ENCODE measurements around the gene ARHGAP42. TPM values are rescaled to one million over a fixed set of nuclear protein-coding genes. Genes with fewer than 3 reads are reported as not detected.
A peak's percentile ranks its signal among the peaks of the same experiment; 100 is the strongest.

ARHGAP42 gene
- total and polyA plus RNA-seq, 2 of the 13 experiments (the other 11 are each of a cell fraction or from before 2014, with no cell fraction given): 2.5 to 4.3 TPM

DNA sequence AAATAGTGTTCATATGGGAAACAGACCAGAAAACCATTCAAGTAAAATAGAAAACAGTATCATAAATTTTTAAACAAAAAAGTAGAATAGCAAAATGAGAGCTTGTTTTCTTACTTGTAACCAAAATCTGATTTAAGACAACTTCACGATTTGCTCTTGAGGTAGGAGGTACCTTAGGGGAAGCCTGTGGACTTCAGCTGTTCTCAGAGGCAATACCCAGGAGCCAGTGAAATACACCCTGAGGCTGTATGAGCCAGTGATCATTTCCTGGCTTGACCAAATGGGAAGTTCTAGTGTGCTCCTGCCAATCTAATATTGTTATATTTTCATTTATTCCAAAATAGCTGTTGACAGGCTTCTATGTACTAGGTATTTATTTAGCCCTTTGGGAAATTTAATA is 104.8 kb downstream of the ARHGAP42 start:
- Histone ChIP-seq H2AFZ (ENCODE audit: low read length) (no peak overlapping the region), H3K4me2 (ENCODE audit: low read depth, low read length) (no peak overlapping the region), H4K20me1 (ENCODE audit: insufficient read depth, low read length) (no peaks in the 10 kb centered on the region), H3K79me2 (ENCODE audit: insufficient read depth, low read length) (no peaks in the 10 kb centered on the region), H3K4me1 (ENCODE audit: insufficient read depth, low read length) (no peaks in the 10 kb centered on the region), H3K9ac (ENCODE audit: insufficient read depth, low read depth, low read length) (no peak overlapping the region), H3K27me3 (ENCODE audit: control insufficient read depth in 1 of 2, insufficient read depth in 2 of 2, low read length in 2 of 2) (no peaks in the 10 kb centered on the region), H3K9me3 (ENCODE audit: low read length) (no peaks in the 10 kb centered on the region), H3K36me3 (replicated peaks in 1 of 2; ENCODE audit: control insufficient read depth in 1 of 2, insufficient read depth in 2 of 2, low read length in 2 of 2) (no peaks in the 10 kb centered on the region), H3K4me3 (replicated peaks in 1 of 3; ENCODE audit: insufficient read depth in 1 of 3, low read depth in 2 of 3, low read length in 3 of 3) (no peak overlapping the region), H3K27ac (ENCODE audit: extremely low read length, insufficient read depth, low read length) (no peak overlapping the region)
- in situ Hi-C loops (cut with HindIII; ENCODE audit: extremely low pct_ligation_motif_present, low pct_unique_long_range_greater_than_20kb): no loop called here
- TF ChIP-seq ZNF282 (IDR thresholded peaks at IDR 0.05; ENCODE audit: partially characterized antibody) (no peak), ZNF788 (CRISPR knock-in tag; IDR thresholded peaks at IDR 0.05; ENCODE audit: borderline replicate concordance) (no peak)
- intact Hi-C loops (cut with micrococcal nuclease; ENCODE audit: unreplicated experiment): no loop called here
- WGBS (ENCODE audit: low lambda C conversion rate): 59% methylated on average over 1 of the region's 1 CpG
- BruUV-seq (replicated peaks): no TSS peak
- POLR2A ChIA-PET: no interaction called here
- CTCF ChIA-PET (ENCODE audit: low intra/inter-chr PET ratio, low total read pairs): no interaction called here
- DNase-seq (ENCODE audit: low spot score) (no peak), ATAC-seq (no peak), FAIRE-seq (no peak)

DNA sequence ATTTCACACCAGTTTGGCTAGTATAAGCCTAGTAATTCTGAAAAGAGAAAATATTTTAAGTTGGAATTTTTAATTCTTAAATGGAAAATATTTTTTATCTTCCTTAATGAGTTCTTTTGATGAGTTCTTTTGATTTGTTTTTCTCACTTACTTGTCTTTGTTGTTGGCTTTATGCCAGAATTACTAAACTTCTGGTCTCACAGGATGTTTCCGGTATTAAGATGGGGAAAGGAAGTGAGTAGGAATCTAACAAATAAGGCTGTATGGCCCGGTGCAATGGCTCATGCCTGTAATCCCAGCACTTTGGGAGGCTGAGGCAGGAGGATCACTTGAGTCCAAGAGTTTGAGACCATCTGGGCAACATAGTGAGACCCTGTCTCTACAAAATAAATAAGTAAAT is 106.4 kb downstream of the ARHGAP42 start:
- ChIA-PET POLR2A (no interaction called here), CTCF (ENCODE audit: low intra/inter-chr PET ratio, low total read pairs) (no interaction called here)
- Histone ChIP-seq H3K4me1 (ENCODE audit: insufficient read depth, low read length) (no peaks in the 10 kb centered on the region), H3K4me3 (replicated peaks in 1 of 3; ENCODE audit: insufficient read depth in 1 of 3, low read depth in 2 of 3, low read length in 3 of 3) (no peak overlapping the region), H3K4me2 (ENCODE audit: low read depth, low read length) (no peak overlapping the region), H3K9ac (ENCODE audit: insufficient read depth, low read depth, low read length) (no peak overlapping the region), H3K27ac (ENCODE audit: extremely low read length, insufficient read depth, low read length) (no peak overlapping the region), H3K79me2 (ENCODE audit: insufficient read depth, low read length) (no peaks in the 10 kb centered on the region), H4K20me1 (ENCODE audit: insufficient read depth, low read length) (no peaks in the 10 kb centered on the region), H3K9me3 (ENCODE audit: low read length) (no peaks in the 10 kb centered on the region), H3K36me3 (replicated peaks in 1 of 2; ENCODE audit: control insufficient read depth in 1 of 2, insufficient read depth in 2 of 2, low read length in 2 of 2) (no peaks in the 10 kb centered on the region), H2AFZ (ENCODE audit: low read length) (no peak overlapping the region), H3K27me3 (ENCODE audit: control insufficient read depth in 1 of 2, insufficient read depth in 2 of 2, low read length in 2 of 2) (no peaks in the 10 kb centered on the region)
- DNase-seq (ENCODE audit: low spot score) (no peak), FAIRE-seq (no peak), ATAC-seq (no peak)
- no TSS peak for BruUV-seq (replicated peaks)
- intact Hi-C loops (cut with micrococcal nuclease; ENCODE audit: unreplicated experiment): no loop called here
- TF ChIP-seq ZNF501 (CRISPR knock-in tag; IDR thresholded peaks at IDR 0.05) (no peak), ASH2L (IDR thresholded peaks at IDR 0.05; ENCODE audit: insufficient read length, low read depth, low read length) (no peak), LCORL (IDR thresholded peaks at IDR 0.05) (0 out of 2 replicates have a peak, but pooled peaks have one; percentile 8), LCORL (CRISPR knock-in tag; IDR thresholded peaks at IDR 0.05) (no peak)
- TF ChIP-seq, protein P1, sequence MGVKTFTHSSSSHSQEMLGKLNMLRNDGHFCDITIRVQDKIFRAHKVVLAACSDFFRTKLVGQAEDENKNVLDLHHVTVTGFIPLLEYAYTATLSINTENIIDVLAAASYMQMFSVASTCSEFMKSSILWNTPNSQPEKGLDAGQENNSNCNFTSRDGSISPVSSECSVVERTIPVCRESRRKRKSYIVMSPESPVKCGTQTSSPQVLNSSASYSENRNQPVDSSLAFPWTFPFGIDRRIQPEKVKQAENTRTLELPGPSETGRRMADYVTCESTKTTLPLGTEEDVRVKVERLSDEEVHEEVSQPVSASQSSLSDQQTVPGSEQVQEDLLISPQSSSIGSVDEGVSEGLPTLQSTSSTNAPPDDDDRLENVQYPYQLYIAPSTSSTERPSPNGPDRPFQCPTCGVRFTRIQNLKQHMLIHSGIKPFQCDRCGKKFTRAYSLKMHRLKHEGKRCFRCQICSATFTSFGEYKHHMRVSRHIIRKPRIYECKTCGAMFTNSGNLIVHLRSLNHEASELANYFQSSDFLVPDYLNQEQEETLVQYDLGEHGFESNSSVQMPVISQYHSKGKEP (CRISPR knock-in tag; IDR thresholded peaks at IDR 0.05): no peak
- in situ Hi-C loops (cut with HindIII; ENCODE audit: extremely low pct_ligation_motif_present, low pct_unique_long_range_greater_than_20kb): no loop called here
- 92% methylated on average over 2 of the region's 2 CpGs for WGBS (ENCODE audit: low lambda C conversion rate)

Measured in HepG2 (cell line).